Uterus (tissue), 2 donors: ENCODE data around the gene LPP.

ENCODE experiments used
- POLR2A ChIP-seq, 2 donors: fragments of 450-650 bp; IDR thresholded peaks; one replicate each; pipeline ENCODE4 v1.6.1; 2016; ENCODE audit warnings: antibody characterized with exemption in 2 of 2, mild to moderate bottlenecking in 1 of 2, moderate library complexity in 1 of 2
- TF ChIP-seq, protein P1 (sequence below), 4 experiments: fragments of 200-600 bp in 2 of 4; fragments of 450-650 bp in 2 of 4; sonication (generic) in 2 of 4; IDR thresholded peaks; one replicate each; pipeline ENCODE4 v1.5.1; 2016 to 2019; ENCODE audit warnings: antibody characterized with exemption in 4 of 4, mild to moderate bottlenecking in 2 of 4, moderate library complexity in 1 of 4

DNA sequence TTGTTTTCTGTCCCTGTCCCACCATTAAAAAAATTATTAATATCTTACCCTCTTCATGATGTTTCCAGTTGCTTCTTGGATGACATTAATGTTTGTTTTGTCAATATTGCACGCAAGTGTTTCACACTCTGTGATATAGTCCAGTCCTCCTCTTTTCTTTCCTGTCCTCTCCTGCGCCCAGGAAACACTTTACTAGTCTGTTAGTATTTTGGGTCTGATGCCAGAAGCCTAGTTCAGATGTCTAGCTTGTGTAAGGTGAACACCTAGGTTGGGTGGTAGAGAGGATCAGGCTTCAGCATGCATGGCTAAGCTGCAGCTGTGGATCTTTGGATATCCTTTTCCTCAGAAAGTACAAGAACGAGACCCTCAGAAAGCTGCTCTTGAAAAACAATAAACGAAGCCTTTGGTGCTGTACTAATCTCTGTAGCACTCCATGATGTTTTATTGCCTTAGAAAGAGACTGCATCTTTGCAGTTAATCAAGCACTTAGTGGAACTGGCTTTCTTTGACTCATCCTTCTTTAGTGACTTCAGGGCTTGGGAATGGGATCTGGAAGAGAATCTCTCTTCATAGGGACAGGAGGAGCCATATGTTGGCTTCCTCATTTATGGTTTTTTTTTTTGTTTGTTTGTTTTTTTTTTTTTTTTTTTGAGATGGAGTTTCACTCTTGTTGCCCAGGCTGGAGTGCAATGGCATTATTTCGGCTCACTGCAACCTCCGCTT, 253.4 kb downstream of the LPP start:
- TF ChIP-seq, protein P1, sequence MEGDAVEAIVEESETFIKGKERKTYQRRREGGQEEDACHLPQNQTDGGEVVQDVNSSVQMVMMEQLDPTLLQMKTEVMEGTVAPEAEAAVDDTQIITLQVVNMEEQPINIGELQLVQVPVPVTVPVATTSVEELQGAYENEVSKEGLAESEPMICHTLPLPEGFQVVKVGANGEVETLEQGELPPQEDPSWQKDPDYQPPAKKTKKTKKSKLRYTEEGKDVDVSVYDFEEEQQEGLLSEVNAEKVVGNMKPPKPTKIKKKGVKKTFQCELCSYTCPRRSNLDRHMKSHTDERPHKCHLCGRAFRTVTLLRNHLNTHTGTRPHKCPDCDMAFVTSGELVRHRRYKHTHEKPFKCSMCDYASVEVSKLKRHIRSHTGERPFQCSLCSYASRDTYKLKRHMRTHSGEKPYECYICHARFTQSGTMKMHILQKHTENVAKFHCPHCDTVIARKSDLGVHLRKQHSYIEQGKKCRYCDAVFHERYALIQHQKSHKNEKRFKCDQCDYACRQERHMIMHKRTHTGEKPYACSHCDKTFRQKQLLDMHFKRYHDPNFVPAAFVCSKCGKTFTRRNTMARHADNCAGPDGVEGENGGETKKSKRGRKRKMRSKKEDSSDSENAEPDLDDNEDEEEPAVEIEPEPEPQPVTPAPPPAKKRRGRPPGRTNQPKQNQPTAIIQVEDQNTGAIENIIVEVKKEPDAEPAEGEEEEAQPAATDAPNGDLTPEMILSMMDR (IDR thresholded peaks at IDR 0.05), result no peak
- no peak for TF ChIP-seq POLR2A (IDR thresholded peaks at IDR 0.05)
